Keratinocyte (primary cell): ENCODE data around the gene ANGEL1.

Source experiments
- EZH2 ChIP-seq: IDR thresholded peaks from one replicate; pipeline ENCODE4 v1.6.1; 2012; ENCODE audit warnings: inconsistent platforms, mild to moderate bottlenecking, low read length, moderate library complexity
- TF ChIP-seq, protein P1 (sequence below), 3 experiments: IDR thresholded peaks in 1 of 3; conservative IDR thresholded peaks in 1 of 3; optimal IDR thresholded peaks in 1 of 3; 2 replicates in 2 of 3; 3 replicates in 1 of 3; pipeline versions ENCODE3 to v1.5.1; 2011; ENCODE audit warnings: low read length in 3 of 3, mild to moderate bottlenecking in 3 of 3, moderate library complexity in 2 of 3, control low read depth in 1 of 3, inconsistent platforms in 1 of 3; ENCODE audit not compliant: insufficient read depth in 2 of 3; ENCODE audit errors: extremely low read depth in 1 of 3

DNA sequence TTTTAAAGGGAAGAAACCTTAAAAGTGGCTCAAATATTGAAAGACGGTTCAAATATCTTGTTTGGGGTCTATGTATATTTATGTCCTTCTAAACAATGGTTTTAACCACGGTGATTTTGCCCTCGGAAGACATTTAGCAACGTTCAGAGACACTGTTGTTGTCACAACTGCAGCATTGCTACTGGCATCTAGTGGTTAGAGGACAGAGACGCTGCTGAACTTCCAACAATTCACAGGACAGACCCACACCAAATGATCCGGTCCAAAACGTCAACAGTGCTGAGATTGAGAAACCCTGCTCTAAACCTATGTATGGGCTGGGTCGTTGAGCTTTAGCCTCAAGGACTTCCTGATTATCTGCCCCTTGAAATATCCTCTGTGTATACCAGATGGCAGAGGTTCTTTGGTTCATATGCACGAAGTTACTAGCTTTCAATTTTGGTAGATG lies 1.7 kb downstream of the ANGEL1 start:
- TF ChIP-seq, protein P1, sequence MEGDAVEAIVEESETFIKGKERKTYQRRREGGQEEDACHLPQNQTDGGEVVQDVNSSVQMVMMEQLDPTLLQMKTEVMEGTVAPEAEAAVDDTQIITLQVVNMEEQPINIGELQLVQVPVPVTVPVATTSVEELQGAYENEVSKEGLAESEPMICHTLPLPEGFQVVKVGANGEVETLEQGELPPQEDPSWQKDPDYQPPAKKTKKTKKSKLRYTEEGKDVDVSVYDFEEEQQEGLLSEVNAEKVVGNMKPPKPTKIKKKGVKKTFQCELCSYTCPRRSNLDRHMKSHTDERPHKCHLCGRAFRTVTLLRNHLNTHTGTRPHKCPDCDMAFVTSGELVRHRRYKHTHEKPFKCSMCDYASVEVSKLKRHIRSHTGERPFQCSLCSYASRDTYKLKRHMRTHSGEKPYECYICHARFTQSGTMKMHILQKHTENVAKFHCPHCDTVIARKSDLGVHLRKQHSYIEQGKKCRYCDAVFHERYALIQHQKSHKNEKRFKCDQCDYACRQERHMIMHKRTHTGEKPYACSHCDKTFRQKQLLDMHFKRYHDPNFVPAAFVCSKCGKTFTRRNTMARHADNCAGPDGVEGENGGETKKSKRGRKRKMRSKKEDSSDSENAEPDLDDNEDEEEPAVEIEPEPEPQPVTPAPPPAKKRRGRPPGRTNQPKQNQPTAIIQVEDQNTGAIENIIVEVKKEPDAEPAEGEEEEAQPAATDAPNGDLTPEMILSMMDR (optimal IDR thresholded peaks at IDR 0.05 in 1 of 3, IDR thresholded peaks at IDR 0.05 in 1 of 3, conservative IDR thresholded peaks at IDR 0.05 in 1 of 3; ENCODE audit: extremely low read depth in 1 of 3, insufficient read depth in 2 of 3, low read length in 3 of 3) = peak; percentile 62 to 77 (median 63)
- TF ChIP-seq EZH2 = no peak
